Activated CD4-positive, CD25-positive, alpha-beta regulatory T cell treated with anti-CD3 and anti-CD28 coated beads, Interleukin-2, amount 50 U/mL, for 16 hours (primary cell): ENCODE measurements around the gene USP32.
"Not testable (repeated sequence)": the region's sequence is repeated elsewhere in the genome, so short reads cannot be mapped to it uniquely, and the experiment has no call there.

Source experiments
- DNase-seq: peaks from one replicate; pipeline ENCODE4 v3.0.0-alpha.2; 2020; ENCODE audit warnings: low read depth, low spot score

Gene USP32

GRCh38 chr17:60410001-60410400 is 18.1 kb upstream of the USP32 start:
- no peak for DNase-seq

DNA sequence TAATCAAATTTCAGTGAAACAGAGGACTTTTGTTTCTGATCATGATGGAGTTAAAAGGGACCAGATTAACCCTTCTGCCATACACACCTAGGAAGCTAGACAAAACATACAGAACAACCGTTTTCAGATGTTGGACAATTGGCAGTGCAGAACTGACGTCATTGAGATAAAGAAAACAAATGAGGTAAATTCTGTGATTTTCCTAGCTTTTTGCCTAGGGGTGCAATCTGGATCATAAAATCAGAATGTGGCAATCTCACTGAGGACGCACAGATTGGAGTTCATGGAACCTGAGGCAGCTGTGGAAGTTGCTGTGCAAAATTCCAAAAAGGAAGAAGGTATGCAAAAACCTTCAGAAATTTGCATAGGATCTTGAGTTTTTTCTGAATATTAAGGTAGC is 15.0 kb upstream of the USP32 start:
- DNase-seq: no peak

- DNase-seq: no peak
Measured at GRCh38 chr17:60403962-60404361, 12.0 kb upstream of the USP32 start.

DNA sequence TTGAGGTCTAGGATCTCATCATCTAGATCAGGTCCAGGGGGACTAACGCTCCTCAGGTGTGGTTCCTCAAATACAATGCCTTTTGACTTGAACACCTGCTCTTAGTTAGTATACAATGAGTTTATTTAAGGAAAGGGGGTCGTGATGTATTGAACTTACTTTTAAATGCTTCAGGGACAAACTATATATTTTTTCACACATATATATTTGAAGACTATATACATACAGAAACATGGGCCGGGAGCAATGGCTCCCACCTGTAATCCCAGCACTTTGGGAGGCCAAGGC is 11.5 kb upstream of the USP32 start:
- no peak for DNase-seq

DNA sequence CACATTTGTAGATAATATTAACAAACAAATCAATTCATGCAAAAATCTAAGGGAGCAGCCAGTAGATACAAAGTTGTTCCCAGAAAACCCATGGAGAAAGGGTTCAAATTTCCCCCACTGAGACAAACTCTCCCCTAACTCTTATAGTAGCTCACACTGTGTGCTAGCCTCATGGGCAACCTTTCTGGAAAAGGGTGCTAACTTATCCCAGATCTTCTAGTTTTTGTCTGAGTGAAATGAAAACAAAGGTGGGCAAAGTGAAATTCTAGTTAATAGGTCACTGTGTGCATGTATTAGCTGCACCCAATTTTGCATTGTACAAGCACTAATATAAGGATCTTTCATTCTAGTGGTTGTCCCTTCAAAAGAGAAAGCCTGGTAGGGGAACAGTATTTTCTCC is 9.9 kb upstream of the USP32 start:
- no peak for DNase-seq

DNA sequence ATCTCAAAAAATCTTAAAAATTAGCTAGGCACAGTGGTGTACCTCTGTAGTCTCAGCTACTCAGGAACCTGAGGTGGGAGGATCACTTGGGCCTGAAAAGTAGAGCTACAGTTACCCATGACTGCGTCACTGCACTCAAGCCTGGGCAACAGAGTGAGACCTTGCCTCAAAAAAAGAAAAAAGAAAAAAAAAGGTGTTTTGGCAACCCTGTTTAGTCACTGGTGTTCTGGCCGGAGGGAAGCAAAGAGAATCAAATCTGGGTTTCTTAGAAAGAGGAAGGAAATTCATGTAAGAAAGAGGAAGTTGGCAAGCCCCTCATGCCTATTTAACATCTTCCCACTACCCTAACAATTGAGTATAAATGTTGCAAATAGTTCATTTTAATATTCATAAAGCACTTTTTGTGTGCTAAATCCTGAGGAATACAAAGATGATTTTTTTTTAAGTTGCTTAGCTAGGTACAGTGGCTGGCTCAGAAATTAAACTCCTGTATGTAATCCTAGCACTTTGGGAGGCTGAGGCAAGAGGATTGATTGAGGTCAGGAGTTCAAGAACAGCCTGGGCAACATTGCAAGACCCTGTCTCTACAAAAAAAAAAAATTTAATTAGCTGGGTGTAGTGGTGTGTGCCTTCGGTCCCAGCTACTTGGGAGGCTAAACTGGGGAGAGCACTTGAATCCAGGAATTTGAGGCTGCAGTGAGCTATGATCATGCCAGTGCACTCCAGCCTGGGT is 6.5 kb upstream of the USP32 start:
- no peak for DNase-seq

- no peak for DNase-seq
Measured at GRCh38 chr17:60396412-60396811, 4.5 kb upstream of the USP32 start.

- no peak for DNase-seq
Measured at GRCh38 chr17:60395508-60396065, 3.7 kb upstream of the USP32 start.

GRCh38 chr17:60393840-60394723 is 2.1 kb upstream of the USP32 start:
- DNase-seq: no peak

DNA sequence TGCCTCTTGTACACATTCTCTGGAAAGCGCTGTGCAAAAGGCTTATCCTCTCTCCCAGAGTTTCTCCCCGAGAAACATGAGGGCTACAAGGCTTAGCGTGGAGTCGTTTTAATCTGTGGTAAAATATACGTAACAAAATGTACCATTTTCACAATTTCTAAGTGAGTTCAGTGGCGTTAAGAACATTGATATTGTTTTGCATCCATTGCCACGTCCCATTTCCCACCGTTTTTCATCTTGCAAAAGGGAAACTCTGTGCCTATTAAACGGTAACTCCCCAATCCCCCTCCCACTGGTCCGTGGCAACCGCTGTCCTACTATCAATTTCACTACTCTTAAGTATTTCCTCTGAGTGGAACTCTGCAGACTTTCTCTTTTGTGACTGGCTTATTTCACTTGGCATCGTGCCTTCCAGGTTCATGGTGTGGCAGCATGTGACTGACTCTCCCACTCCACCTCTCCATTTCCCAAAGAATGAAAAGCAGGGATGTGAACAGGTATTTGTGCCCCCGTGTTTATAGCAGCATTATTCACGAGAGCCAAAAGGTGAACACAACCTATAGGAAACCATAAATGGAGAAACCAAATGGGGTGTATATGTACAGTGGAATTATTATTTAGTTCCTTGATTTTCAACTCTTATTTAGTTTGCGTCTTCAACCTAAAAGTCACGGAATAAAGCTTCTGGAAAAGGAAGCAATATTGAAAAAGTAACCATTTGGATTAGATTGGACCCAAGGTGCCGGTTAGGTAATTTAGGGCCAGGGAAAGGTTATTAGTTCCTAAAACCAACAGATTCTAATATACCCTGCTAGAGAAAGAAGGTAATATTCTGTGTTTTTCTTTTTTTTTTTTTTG is 1.1 kb upstream of the USP32 start:
- DNase-seq: no peak

GRCh38 chr17:60391471-60392041 is 377 bp downstream of the USP32 start:
- DNase-seq: no peak

- DNase-seq: no peak
Measured at GRCh38 chr17:60390925-60391470, 935 bp downstream of the USP32 start.

GRCh38 chr17:60390186-60390585 is 1.7 kb downstream of the USP32 start:
- no peak for DNase-seq

DNA sequence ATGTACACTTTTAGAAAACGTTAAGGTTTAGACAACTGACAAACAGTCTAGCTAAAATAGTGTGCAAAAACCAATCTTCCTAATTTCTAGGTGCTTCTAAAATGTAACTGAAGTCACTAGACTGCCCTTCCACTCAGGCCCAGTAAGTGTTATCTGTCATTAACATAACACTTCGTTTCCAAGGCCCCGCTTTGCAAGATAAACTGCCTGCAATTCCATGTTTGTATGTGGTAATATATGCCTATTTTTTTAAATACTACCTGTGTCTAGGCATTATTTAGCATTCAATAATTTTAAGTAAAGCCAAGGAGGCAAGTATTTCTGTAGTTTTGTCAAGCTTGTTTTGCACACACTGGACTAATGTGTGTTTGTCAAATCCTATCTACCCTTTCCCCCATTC is 3.2 kb downstream of the USP32 start:
- no peak for DNase-seq

- DNase-seq: no peak
Measured at GRCh38 chr17:60387666-60388065, 4.3 kb downstream of the USP32 start.

DNA sequence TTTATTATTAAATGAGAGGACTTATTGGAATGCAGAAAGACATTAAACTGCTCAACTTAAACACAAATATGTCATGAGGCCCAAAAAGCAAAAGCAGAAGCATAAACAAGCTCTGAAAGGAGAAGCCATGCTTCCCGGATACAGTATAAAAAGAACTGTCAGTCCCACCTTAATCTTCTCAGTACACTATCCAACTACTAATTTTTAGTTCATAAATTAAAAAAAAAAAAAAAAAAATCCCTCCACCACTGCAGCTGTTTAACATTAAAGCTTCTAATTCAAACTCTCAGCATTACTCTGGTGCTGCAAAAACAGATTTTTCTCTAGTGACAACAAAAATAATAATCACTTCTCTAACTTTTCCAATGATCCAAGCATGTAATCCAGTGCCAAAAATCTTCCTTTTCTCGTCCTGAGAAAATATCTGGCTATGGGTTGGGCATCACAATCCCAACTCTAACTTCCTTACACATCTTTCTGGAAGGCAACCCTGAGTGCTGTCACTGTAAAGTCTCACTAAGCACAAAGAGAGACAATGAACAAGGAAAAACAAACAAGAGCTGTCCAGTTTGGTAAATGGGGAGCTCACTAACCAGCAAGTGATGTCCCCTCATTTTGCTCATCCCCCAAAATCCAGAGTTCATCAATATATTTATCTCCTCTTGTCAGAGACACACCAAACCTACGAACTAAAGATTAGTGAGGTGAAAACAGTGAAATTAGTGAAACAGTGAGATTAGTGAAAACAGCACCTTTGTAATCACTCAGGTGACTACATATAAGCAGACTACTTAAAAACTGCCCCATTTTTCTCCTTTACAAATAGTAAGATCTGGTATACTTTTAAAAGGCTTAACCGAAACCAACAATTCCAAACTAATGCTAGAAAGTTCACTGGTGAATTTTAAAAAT is 5.5 kb downstream of the USP32 start:
- DNase-seq: no peak

- not testable (repeated sequence) for DNase-seq
Measured at GRCh38 chr17:60384921-60385320, 7.0 kb downstream of the USP32 start.

GRCh38 chr17:60383379-60383778 is 8.6 kb downstream of the USP32 start:
- no peak for DNase-seq

GRCh38 chr17:60381958-60382357 is 10.0 kb downstream of the USP32 start:
- DNase-seq: no peak

DNA sequence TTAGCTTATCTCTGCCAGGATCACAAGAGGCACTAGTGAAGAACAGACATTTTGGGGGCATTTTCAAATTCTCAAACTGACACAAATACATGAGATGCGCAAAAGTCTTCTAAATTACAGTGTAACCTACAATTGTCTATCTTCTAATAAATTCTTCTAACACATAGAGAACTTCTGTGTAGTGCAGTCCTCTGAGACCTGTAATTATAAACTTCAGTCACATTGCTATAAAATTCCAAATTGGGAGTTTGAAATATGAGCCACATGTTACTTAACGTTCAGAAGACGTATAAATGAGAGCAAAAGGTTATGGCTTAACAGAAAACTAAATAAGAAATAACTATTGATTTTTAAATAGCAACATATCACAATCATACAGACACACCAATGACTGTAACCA is 12.5 kb downstream of the USP32 start:
- not testable (repeated sequence) for DNase-seq
